ENCODE results near the gene TTC17.
"Not testable (repeated sequence)": the region's sequence is repeated elsewhere in the genome, so short reads cannot be mapped to it uniquely, and the experiment has no call there.

TTC17 gene

GRCh38 chr11:43381802-43382201 is 23.1 kb downstream of the TTC17 start:
- DNase-seq (ENCODE audit: low read depth) = no peak

GRCh38 chr11:43382614-43383013 is 23.9 kb downstream of the TTC17 start:
- no peak for DNase-seq (ENCODE audit: low read depth)

GRCh38 chr11:43384393-43384792 is 25.7 kb downstream of the TTC17 start:
- DNase-seq (ENCODE audit: low read depth) = no peak

- DNase-seq (ENCODE audit: low read depth) = no peak
Measured at GRCh38 chr11:43392713-43393112, 34.0 kb downstream of the TTC17 start.

- DNase-seq (ENCODE audit: low read depth) = no peak
Measured at GRCh38 chr11:43393765-43394355, 35.1 kb downstream of the TTC17 start.

- DNase-seq (ENCODE audit: low read depth) = no peak
Measured at GRCh38 chr11:43396617-43397016, 37.9 kb downstream of the TTC17 start.

- no peak for DNase-seq (ENCODE audit: low read depth)
Measured at GRCh38 chr11:43397251-43397650, 38.5 kb downstream of the TTC17 start.

GRCh38 chr11:43399983-43400630 is 41.4 kb downstream of the TTC17 start:
- DNase-seq (ENCODE audit: low read depth) = no peak

- DNase-seq (ENCODE audit: low read depth) = no peak
Measured at GRCh38 chr11:43401252-43401651, 42.5 kb downstream of the TTC17 start.

- DNase-seq (ENCODE audit: low read depth) = not testable (repeated sequence)
Measured at GRCh38 chr11:43401811-43402210, 43.1 kb downstream of the TTC17 start.

- no peak for DNase-seq (ENCODE audit: low read depth)
Measured at GRCh38 chr11:43403357-43404231, 44.9 kb downstream of the TTC17 start.

- no peak for DNase-seq (ENCODE audit: low read depth)
Measured at GRCh38 chr11:43404406-43404805, 45.7 kb downstream of the TTC17 start.

- no peak for DNase-seq (ENCODE audit: low read depth)
Measured at GRCh38 chr11:43404836-43405479, 46.2 kb downstream of the TTC17 start.

- no peak for DNase-seq (ENCODE audit: low read depth)
Measured at GRCh38 chr11:43408277-43408676, 49.6 kb downstream of the TTC17 start.

- no peak for DNase-seq (ENCODE audit: low read depth)
Measured at GRCh38 chr11:43410394-43410793, 51.7 kb downstream of the TTC17 start.

- DNase-seq (ENCODE audit: low read depth) = no peak
Measured at GRCh38 chr11:43418197-43418596, 59.5 kb downstream of the TTC17 start.

GRCh38 chr11:43419460-43419859 is 60.7 kb downstream of the TTC17 start:
- DNase-seq (ENCODE audit: low read depth) = peak; percentile 12

GRCh38 chr11:43427971-43428370 is 69.3 kb downstream of the TTC17 start:
- no peak for DNase-seq (ENCODE audit: low read depth)

- not testable (repeated sequence) for DNase-seq (ENCODE audit: low read depth)
Measured at GRCh38 chr11:43430916-43431315, 72.2 kb downstream of the TTC17 start.

GRCh38 chr11:43434893-43435292 is 76.2 kb downstream of the TTC17 start:
- DNase-seq (ENCODE audit: low read depth) = no peak

- DNase-seq (ENCODE audit: low read depth) = no peak
Measured at GRCh38 chr11:43440486-43440885, 81.8 kb downstream of the TTC17 start.

GRCh38 chr11:43443811-43444210 is 85.1 kb downstream of the TTC17 start:
- no peak for DNase-seq (ENCODE audit: low read depth)

- no peak for DNase-seq (ENCODE audit: low read depth)
Measured at GRCh38 chr11:43447151-43447550, 88.4 kb downstream of the TTC17 start.

Measured in GM04504 (cell line).